ENCODE data around the gene ELOVL7. TPM values are rescaled to one million over a fixed set of nuclear protein-coding genes. Genes with fewer than 3 reads are reported as not detected.
"Not testable (repeated sequence)": the region's sequence is repeated elsewhere in the genome, so short reads cannot be mapped to it uniquely, and the experiment has no call there.

The ELOVL7 gene
- total RNA-seq, 3 donors from 2014 or later (not counting 1 experiment from before 2014, with no cell fraction given) = 0.48 to 4.2 (median 2.6) TPM

DNA sequence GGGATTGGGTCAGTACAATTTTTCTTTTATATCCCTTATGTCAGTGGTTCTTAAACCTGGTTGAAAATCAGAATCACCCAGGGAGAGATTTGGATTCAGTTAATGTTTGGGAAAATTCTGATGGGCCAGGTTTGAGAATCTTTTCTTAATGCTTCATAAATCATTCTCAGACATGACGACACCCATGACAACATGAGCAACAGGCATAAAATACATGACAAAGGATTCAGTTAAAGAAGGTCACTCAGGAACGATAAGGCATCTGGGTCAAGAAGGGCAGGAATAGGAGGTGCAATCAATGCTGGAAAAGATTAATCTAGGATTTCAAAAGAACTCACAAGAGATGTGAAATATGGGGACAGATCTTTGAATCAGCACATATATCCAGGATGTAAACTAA is 41.8 kb downstream of the ELOVL7 start:
- Mint-ChIP-seq H3K9me3 (peaks cover 2 to 6% of the 10 kb centered on the region in 2 donors), H3K4me3 (no peak overlapping the region), H3K36me3 (peaks cover 8% of the 10 kb centered on the region), H3K4me1 (no peaks in the 10 kb centered on the region), H3K27me3 (ENCODE audit: low read depth in 2 of 2) (peaks cover 0 to 4% of the 10 kb centered on the region in 2 donors), H3K27ac (no peak overlapping the region)
- Histone ChIP-seq H3K9me3 (ENCODE audit: control insufficient read depth, insufficient read depth, low read length) (no peaks in the 10 kb centered on the region), H3K36me3 (ENCODE audit: control insufficient read depth, insufficient read depth, low read length) (no peaks in the 10 kb centered on the region), H3K4me1 (ENCODE audit: control insufficient read depth, insufficient read depth, low read length) (no peaks in the 10 kb centered on the region), H3K4me3 (ENCODE audit: low read length) (no peak overlapping the region), H3K27ac (ENCODE audit: low read length) (no peak overlapping the region), H3K27me3 (ENCODE audit: control insufficient read depth, insufficient read depth, low read length) (no peaks in the 10 kb centered on the region)
- no peak for ATAC-seq
- no peak for DNase-seq
- TF ChIP-seq, protein P1, sequence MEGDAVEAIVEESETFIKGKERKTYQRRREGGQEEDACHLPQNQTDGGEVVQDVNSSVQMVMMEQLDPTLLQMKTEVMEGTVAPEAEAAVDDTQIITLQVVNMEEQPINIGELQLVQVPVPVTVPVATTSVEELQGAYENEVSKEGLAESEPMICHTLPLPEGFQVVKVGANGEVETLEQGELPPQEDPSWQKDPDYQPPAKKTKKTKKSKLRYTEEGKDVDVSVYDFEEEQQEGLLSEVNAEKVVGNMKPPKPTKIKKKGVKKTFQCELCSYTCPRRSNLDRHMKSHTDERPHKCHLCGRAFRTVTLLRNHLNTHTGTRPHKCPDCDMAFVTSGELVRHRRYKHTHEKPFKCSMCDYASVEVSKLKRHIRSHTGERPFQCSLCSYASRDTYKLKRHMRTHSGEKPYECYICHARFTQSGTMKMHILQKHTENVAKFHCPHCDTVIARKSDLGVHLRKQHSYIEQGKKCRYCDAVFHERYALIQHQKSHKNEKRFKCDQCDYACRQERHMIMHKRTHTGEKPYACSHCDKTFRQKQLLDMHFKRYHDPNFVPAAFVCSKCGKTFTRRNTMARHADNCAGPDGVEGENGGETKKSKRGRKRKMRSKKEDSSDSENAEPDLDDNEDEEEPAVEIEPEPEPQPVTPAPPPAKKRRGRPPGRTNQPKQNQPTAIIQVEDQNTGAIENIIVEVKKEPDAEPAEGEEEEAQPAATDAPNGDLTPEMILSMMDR (IDR thresholded peaks at IDR 0.05) = no peak
- whole genome bisulfite sequencing (ENCODE audit: insufficient coverage) = 97% methylated on average over 2 of the region's 2 CpGs
- intact Hi-C loops (cut with micrococcal nuclease) = no loop called here

DNA sequence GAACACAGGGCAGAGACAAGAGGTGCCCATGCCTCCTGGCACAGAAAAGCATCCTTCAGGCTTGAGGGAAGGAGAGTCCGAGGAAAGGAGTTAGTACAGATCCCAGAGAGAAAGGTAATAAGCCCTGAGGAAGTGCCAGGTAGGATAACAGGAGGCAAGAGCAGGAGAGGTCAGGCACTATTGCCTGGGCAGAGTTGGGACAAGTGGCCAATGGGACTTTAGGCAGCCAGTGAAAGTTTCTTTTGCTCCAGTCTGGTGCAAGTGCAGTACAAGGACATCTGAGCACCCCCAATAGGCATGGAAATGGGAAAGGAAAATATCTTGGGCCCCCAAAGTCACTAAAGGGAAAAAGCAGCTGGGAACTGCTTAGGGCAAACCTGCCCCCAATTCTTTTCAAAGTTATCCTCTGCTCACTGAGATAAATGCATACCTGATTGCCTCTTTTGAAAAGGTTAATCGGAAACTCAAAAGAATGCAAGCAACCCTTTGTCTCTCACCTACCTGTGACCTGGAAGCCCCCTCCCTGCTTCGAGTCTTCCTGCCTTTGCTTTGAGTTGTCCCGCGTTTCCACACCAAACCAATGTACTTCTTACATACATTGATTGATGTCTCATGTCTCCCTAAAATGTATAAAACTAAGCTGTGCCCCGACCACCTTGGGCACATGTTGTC is 46.5 kb downstream of the ELOVL7 start:
- H3K36me3 Mint-ChIP-seq = no peaks in the 10 kb centered on the region
- no peak for ATAC-seq

DNA sequence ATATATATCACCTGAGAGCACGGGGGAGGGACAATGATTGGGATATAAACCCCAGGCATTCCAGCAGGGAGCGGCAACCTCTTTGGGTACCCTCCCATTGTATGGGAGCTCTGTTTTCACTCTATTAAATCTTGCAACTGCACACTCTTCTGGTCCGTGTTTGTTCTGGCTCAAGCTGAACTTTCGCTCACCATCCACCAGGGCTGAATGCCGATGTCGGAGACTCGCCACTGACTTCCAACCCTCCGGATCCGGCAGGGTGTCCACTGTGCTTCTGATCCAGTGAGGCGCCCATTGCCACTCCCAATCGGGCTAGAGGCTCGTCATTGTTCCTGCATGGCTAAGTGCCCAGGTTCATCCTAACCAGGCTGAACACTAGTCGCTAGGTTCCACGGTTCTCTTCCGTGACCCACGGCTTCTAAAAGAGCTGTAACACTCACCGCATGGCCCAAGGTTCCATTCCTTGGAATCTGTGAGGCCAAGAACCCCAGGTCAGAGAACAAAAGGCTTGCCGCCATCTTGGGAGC is 48.6 kb downstream of the ELOVL7 start:
- intact Hi-C loops (cut with micrococcal nuclease); H3K36me3 ChIP-seq (ENCODE audit: control insufficient read depth, insufficient read depth, low read length); H3K4me3 Mint-ChIP-seq; H3K36me3 Mint-ChIP-seq; H3K9me3 ChIP-seq (ENCODE audit: control insufficient read depth, insufficient read depth, low read length); ATAC-seq; H3K4me1 ChIP-seq (ENCODE audit: control insufficient read depth, insufficient read depth, low read length); H3K27ac Mint-ChIP-seq; H3K4me3 ChIP-seq (ENCODE audit: low read length); H3K27ac ChIP-seq (ENCODE audit: low read length); DNase-seq; H3K4me1 Mint-ChIP-seq; H3K9me3 Mint-ChIP-seq; H3K27me3 Mint-ChIP-seq (ENCODE audit: low read depth in 2 of 2); H3K27me3 ChIP-seq (ENCODE audit: control insufficient read depth, insufficient read depth, low read length): not testable (repeated sequence)
- 93% methylated on average over 18 of the region's 18 CpGs for WGBS (ENCODE audit: insufficient coverage)

More for the DNA sequence above, 46.5 kb downstream of the ELOVL7 start:
- intact Hi-C loops (cut with micrococcal nuclease) = no loop called here
- DNase-seq = no peak
- WGBS (ENCODE audit: insufficient coverage) = 84% methylated on average over 6 of the region's 6 CpGs
- Mint-ChIP-seq H3K9me3 (no peaks in the 10 kb centered on the region), H3K27ac (no peak overlapping the region), H3K27me3 (ENCODE audit: low read depth in 2 of 2) (peaks cover 0 to 3% of the 10 kb centered on the region in 2 donors), H3K4me3 (no peak overlapping the region), H3K4me1 (no peaks in the 10 kb centered on the region)
- Histone ChIP-seq H3K36me3 (ENCODE audit: control insufficient read depth, insufficient read depth, low read length) (no peaks in the 10 kb centered on the region), H3K27ac (ENCODE audit: low read length) (no peak overlapping the region), H3K4me1 (ENCODE audit: control insufficient read depth, insufficient read depth, low read length) (no peaks in the 10 kb centered on the region), H3K9me3 (ENCODE audit: control insufficient read depth, insufficient read depth, low read length) (no peaks in the 10 kb centered on the region), H3K27me3 (ENCODE audit: control insufficient read depth, insufficient read depth, low read length) (no peaks in the 10 kb centered on the region), H3K4me3 (ENCODE audit: low read length) (no peak overlapping the region)
- TF ChIP-seq, protein P1 (IDR thresholded peaks at IDR 0.05) = no peak

DNA sequence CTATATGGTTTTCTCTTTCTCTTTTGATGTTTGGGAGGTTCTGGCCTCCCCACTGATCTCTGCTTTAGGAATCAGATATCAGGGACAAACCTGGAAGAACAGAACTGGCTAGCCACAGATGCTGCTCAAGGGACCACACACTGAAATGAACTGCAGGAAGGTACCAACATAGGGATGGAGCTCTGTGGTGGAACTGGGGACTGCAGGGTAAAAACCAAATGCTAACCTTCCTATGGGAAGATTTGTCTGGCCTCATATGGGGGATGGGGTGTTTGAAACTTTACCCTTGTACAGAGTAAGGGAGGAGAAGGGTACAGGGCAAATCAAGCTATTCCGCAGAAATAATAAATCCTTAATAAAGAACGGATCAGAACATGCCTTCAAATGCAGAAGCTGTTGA is 49.4 kb downstream of the ELOVL7 start:
- no peaks in the 10 kb centered on the region for H3K27me3 ChIP-seq (ENCODE audit: control insufficient read depth, insufficient read depth, low read length)
- TF ChIP-seq, protein P1 (IDR thresholded peaks at IDR 0.05) = no peak
- H3K4me1 ChIP-seq (ENCODE audit: control insufficient read depth, insufficient read depth, low read length) = no peaks in the 10 kb centered on the region
- peaks cover 0 to 2% of the 10 kb centered on the region in 2 donors for H3K9me3 Mint-ChIP-seq
- no peak for ATAC-seq
- H3K4me1 Mint-ChIP-seq = no peaks in the 10 kb centered on the region
- H3K4me3 Mint-ChIP-seq = no peak overlapping the region
- H3K27me3 Mint-ChIP-seq (ENCODE audit: low read depth in 2 of 2) = peaks cover 0 to 3% of the 10 kb centered on the region in 2 donors
- H3K27ac Mint-ChIP-seq = no peak overlapping the region
- H3K27ac ChIP-seq (ENCODE audit: low read length) = no peak overlapping the region
- H3K9me3 ChIP-seq (ENCODE audit: control insufficient read depth, insufficient read depth, low read length) = no peaks in the 10 kb centered on the region
- H3K36me3 Mint-ChIP-seq = no peaks in the 10 kb centered on the region
- intact Hi-C loops (cut with micrococcal nuclease) = no loop called here
- DNase-seq = no peak
- H3K4me3 ChIP-seq (ENCODE audit: low read length) = no peak overlapping the region
- no peaks in the 10 kb centered on the region for H3K36me3 ChIP-seq (ENCODE audit: control insufficient read depth, insufficient read depth, low read length)
- 88% methylated on average over 2 of the region's 2 CpGs for WGBS (ENCODE audit: insufficient coverage)

Measured in natural killer cell (primary cell).